WTC11 (cell line): ENCODE results near the gene CHAMP1. TPM values are rescaled to one million over a fixed set of nuclear protein-coding genes. Genes with fewer than 3 reads are reported as not detected.

Source experiments
- CREB1 ChIP-seq: sonication (generic); formaldehyde crosslinking; IDR thresholded peaks from 2 replicates; pipeline ENCODE4 v1.8.0; 2023; ENCODE audit warnings: mild to moderate bottlenecking, missing genetic modification reagents
- CREM ChIP-seq: sonication (generic); formaldehyde crosslinking; IDR thresholded peaks from 2 replicates; pipeline ENCODE4 v1.8.1; 2022; ENCODE audit warnings: mild to moderate bottlenecking, missing genetic modification reagents, moderate library complexity
- CTCF ChIP-seq: fragments of 200-600 bp; IDR thresholded peaks from 2 replicates; pipeline ENCODE4 v1.8.0; 2022; ENCODE audit warnings: antibody characterized with exemption
- ERG ChIP-seq: fragments of 250-450 bp; sonication (Bioruptor Pico); IDR thresholded peaks from 2 replicates; pipeline ENCODE4 v1.8.0; 2021; ENCODE audit warnings: mild to moderate bottlenecking
- ESRRA ChIP-seq: sonication (generic); formaldehyde crosslinking; IDR thresholded peaks from 2 replicates; pipeline ENCODE4 v1.8.1; 2022; ENCODE audit warnings: mild to moderate bottlenecking, missing genetic modification reagents, borderline replicate concordance
- ETV6 ChIP-seq: sonication (generic); formaldehyde crosslinking; IDR thresholded peaks from 2 replicates; pipeline ENCODE4 v1.8.1; 2022; ENCODE audit warnings: mild to moderate bottlenecking, missing genetic modification reagents
- FOXJ3 ChIP-seq: sonication (generic); formaldehyde crosslinking; IDR thresholded peaks from 2 replicates; pipeline ENCODE4 v1.9.0; 2021; ENCODE audit warnings: missing genetic modification reagents, mild to moderate bottlenecking, borderline replicate concordance
- FOXK1 ChIP-seq: sonication (generic); formaldehyde crosslinking; IDR thresholded peaks from 2 replicates; pipeline ENCODE4 v1.8.0; 2022; ENCODE audit warnings: mild to moderate bottlenecking, moderate library complexity, missing genetic modification reagents
- GRHL2 ChIP-seq: fragments of 250-450 bp; sonication (Bioruptor Pico); IDR thresholded peaks from 2 replicates; pipeline ENCODE4 v1.8.0; 2022; ENCODE audit warnings: mild to moderate bottlenecking, moderate library complexity; ENCODE audit not compliant: insufficient replicate concordance, severe bottlenecking
- HMGA2 ChIP-seq: fragments of 250-450 bp; sonication (Bioruptor Pico); IDR thresholded peaks from 2 replicates; pipeline ENCODE4 v1.4.0; 2021; ENCODE audit warnings: mild to moderate bottlenecking, moderate library complexity
- IRF1 ChIP-seq: sonication (generic); formaldehyde crosslinking; IDR thresholded peaks from 2 replicates; pipeline ENCODE4 v1.8.0; 2023; ENCODE audit warnings: missing genetic modification reagents
- JAZF1 ChIP-seq: fragments of 250-450 bp; sonication (Bioruptor Pico); IDR thresholded peaks from 2 replicates; pipeline ENCODE4 v1.9.0; 2021; ENCODE audit warnings: moderate library complexity, mild to moderate bottlenecking, inconsistent platforms
- MXD4 ChIP-seq: fragments of 250-450 bp; sonication (Bioruptor Pico); IDR thresholded peaks from 2 replicates; pipeline ENCODE4 v1.8.0; 2021; ENCODE audit warnings: mild to moderate bottlenecking, moderate library complexity, borderline replicate concordance
- NFE2L1 ChIP-seq: sonication (generic); formaldehyde crosslinking; IDR thresholded peaks from 2 replicates; pipeline ENCODE4 v1.8.1; 2023; ENCODE audit warnings: missing genetic modification reagents
- NR1H2 ChIP-seq: sonication (generic); formaldehyde crosslinking; IDR thresholded peaks from 2 replicates; pipeline ENCODE4 v1.9.0; 2021; ENCODE audit warnings: mild to moderate bottlenecking, moderate library complexity, missing genetic modification reagents
- NR3C1 ChIP-seq: sonication (generic); formaldehyde crosslinking; conservative IDR thresholded peaks from 2 replicates; pipeline ENCODE4 v1.8.1; 2023; ENCODE audit warnings: low read depth, mild to moderate bottlenecking, missing genetic modification reagents
- PRDM15 ChIP-seq: sonication (generic); formaldehyde crosslinking; IDR thresholded peaks from 2 replicates; pipeline ENCODE4 v1.8.0; 2022; ENCODE audit warnings: missing genetic modification reagents
- PRRX2 ChIP-seq: fragments of 250-450 bp; sonication (Bioruptor Pico); IDR thresholded peaks from 2 replicates; pipeline ENCODE4 v1.8.0; 2021; ENCODE audit warnings: mild to moderate bottlenecking
- RELA ChIP-seq: sonication (generic); formaldehyde crosslinking; IDR thresholded peaks from 2 replicates; pipeline ENCODE4 v1.8.1; 2022; ENCODE audit warnings: missing genetic modification reagents, mild to moderate bottlenecking, borderline replicate concordance
- SMAD3 ChIP-seq: sonication (generic); formaldehyde crosslinking; IDR thresholded peaks from 2 replicates; pipeline ENCODE4 v1.8.0; 2022; ENCODE audit warnings: missing genetic modification reagents, mild to moderate bottlenecking, borderline replicate concordance
- TCF7 ChIP-seq: sonication (generic); formaldehyde crosslinking; IDR thresholded peaks from 2 replicates; pipeline ENCODE4 v1.8.0; 2022; ENCODE audit warnings: mild to moderate bottlenecking, low read depth, missing genetic modification reagents, moderate library complexity
- TEAD1 ChIP-seq: sonication (generic); formaldehyde crosslinking; IDR thresholded peaks from 2 replicates; pipeline ENCODE4 v1.8.0; 2022; ENCODE audit warnings: mild to moderate bottlenecking, missing genetic modification reagents
- TEAD4 ChIP-seq: sonication (generic); formaldehyde crosslinking; IDR thresholded peaks from 2 replicates; pipeline ENCODE4 v1.8.0; 2022; ENCODE audit warnings: mild to moderate bottlenecking, missing genetic modification reagents
- TP53 ChIP-seq: sonication (generic); formaldehyde crosslinking; IDR thresholded peaks from 2 replicates; pipeline ENCODE4 v1.8.1; 2023; ENCODE audit warnings: mild to moderate bottlenecking, missing genetic modification reagents
- ZBTB21 ChIP-seq: sonication (generic); formaldehyde crosslinking; IDR thresholded peaks from 2 replicates; pipeline ENCODE4 v1.8.1; 2023; ENCODE audit warnings: mild to moderate bottlenecking, missing genetic modification reagents, borderline replicate concordance
- ZNF396 ChIP-seq: fragments of 250-450 bp; sonication (Bioruptor Pico); IDR thresholded peaks from 2 replicates; pipeline ENCODE4 v1.8.0; 2021; ENCODE audit warnings: mild to moderate bottlenecking, moderate library complexity, borderline replicate concordance
- ZNF416 ChIP-seq: fragments of 250-450 bp; sonication (Bioruptor Pico); IDR thresholded peaks from 2 replicates; pipeline ENCODE4 v1.9.0; 2021; ENCODE audit warnings: mild to moderate bottlenecking, inconsistent platforms
- ZNF532 ChIP-seq: fragments of 250-450 bp; sonication (Bioruptor Pico); IDR thresholded peaks from 2 replicates; pipeline ENCODE4 v1.9.0; 2021; ENCODE audit warnings: mild to moderate bottlenecking, borderline replicate concordance
- ZNF671 ChIP-seq: fragments of 250-450 bp; sonication (Bioruptor Pico); IDR thresholded peaks from 2 replicates; pipeline ENCODE4 v1.8.0; 2021; ENCODE audit warnings: mild to moderate bottlenecking
- total RNA-seq: library from RNA; stranded (reverse); gene quantifications from 3 replicates; pipeline ENCODE4 v1.2.3, GENCODE V29; 2021

Gene CHAMP1
- total RNA-seq, 1 experiment from 2014 or later: 31.7 TPM

- TF ChIP-seq GRHL2 (CRISPR knock-in tag): no peak
- TF ChIP-seq ESRRA (CRISPR knock-in tag): peak; percentile 68
- TF ChIP-seq TCF7 (CRISPR knock-in tag): no peak
- TF ChIP-seq CTCF: no peak
- no peak for TF ChIP-seq PRDM15 (CRISPR knock-in tag)
- TF ChIP-seq JAZF1: no peak
- TF ChIP-seq NR3C1: 0 out of 2 replicates have a peak, but pooled peaks have one; percentile 61
- TF ChIP-seq PRRX2 (CRISPR knock-in tag): 0 out of 2 replicates have a peak, but pooled peaks have one; percentile 41
- TF ChIP-seq MXD4 (CRISPR knock-in tag): 0 out of 2 replicates have a peak, but pooled peaks have one; percentile 38
- TF ChIP-seq ZNF396: no peak
- TF ChIP-seq NFE2L1 (CRISPR knock-in tag): peak; percentile 29; the same call in 1 of the 2 replicates
- no peak for TF ChIP-seq ZNF532 (CRISPR knock-in tag)
- peak; percentile 77 for TF ChIP-seq ZNF416 (CRISPR knock-in tag)
- TF ChIP-seq RELA (CRISPR knock-in tag): peak; percentile 33; the same call in 1 of the 2 replicates
- no peak for TF ChIP-seq SMAD3 (CRISPR knock-in tag)
- no peak for TF ChIP-seq FOXJ3 (CRISPR knock-in tag)
- no peak for TF ChIP-seq IRF1 (CRISPR knock-in tag)
- TF ChIP-seq CREB1 (CRISPR knock-in tag): no peak
- no peak for TF ChIP-seq HMGA2 (CRISPR knock-in tag)
- 0 out of 2 replicates have a peak, but pooled peaks have one; percentile 28 for TF ChIP-seq ERG (CRISPR knock-in tag)
- no peak for TF ChIP-seq NR1H2
- no peak; the same call in 1 of the 2 replicates for TF ChIP-seq CREM (CRISPR knock-in tag)
- peak; percentile 80; the same call in 1 of the 2 replicates for TF ChIP-seq ETV6 (CRISPR knock-in tag)
- no peak for TF ChIP-seq ZNF671 (CRISPR knock-in tag)
- peak; percentile 88 for TF ChIP-seq TP53 (CRISPR knock-in tag)
- 0 out of 2 replicates have a peak, but pooled peaks have one; percentile 73 for TF ChIP-seq ZBTB21 (CRISPR knock-in tag)
- no peak for TF ChIP-seq TEAD4 (CRISPR knock-in tag)
- TF ChIP-seq TEAD1 (CRISPR knock-in tag): peak; percentile 68
- peak; percentile 68; the same call in 1 of the 2 replicates for TF ChIP-seq FOXK1 (CRISPR knock-in tag)
Measured at GRCh38 chr13:114314074-114314912, at the start of gene CHAMP1 (continued).
